SKM-1 treated with dmso at 0.1 percent for 144 hours (cell line): ENCODE measurements around the gene CCDC92B.

Experiments used
- DNase-seq: peaks from one replicate; lab custom pipeline; 2025; ENCODE audit not compliant: unreplicated experiment; lab: John Stamatoyannopoulos, UW

Gene CCDC92B

GRCh38 chr17:2779545-2779944 is 30.1 kb upstream of the CCDC92B start:
- DNase-seq = no peak

- DNase-seq = no peak
Observed at GRCh38 chr17:2778489-2778888, 29.0 kb upstream of the CCDC92B start.

GRCh38 chr17:2777242-2777867 is 27.9 kb upstream of the CCDC92B start:
- no peak for DNase-seq

- no peak for DNase-seq
Observed at GRCh38 chr17:2776589-2777241, 27.3 kb upstream of the CCDC92B start.

- no peak for DNase-seq
Observed at GRCh38 chr17:2775206-2775605, 25.8 kb upstream of the CCDC92B start.

GRCh38 chr17:2770129-2770528 is 20.7 kb upstream of the CCDC92B start:
- DNase-seq = no peak

- DNase-seq = no peak
Observed at GRCh38 chr17:2758870-2759269, 9.4 kb upstream of the CCDC92B start.

GRCh38 chr17:2755891-2756724 is 6.7 kb upstream of the CCDC92B start:
- DNase-seq = no peak

GRCh38 chr17:2751491-2751890 is 2.0 kb upstream of the CCDC92B start:
- DNase-seq = no peak

- no peak for DNase-seq
Observed at GRCh38 chr17:2750721-2751120, 1.3 kb upstream of the CCDC92B start.

GRCh38 chr17:2749784-2750181 is 331 bp upstream of the CCDC92B start:
- DNase-seq = peak; percentile 1

GRCh38 chr17:2745317-2746037 is 4.0 kb downstream of the CCDC92B start:
- no peak for DNase-seq

- DNase-seq = no peak
Observed at GRCh38 chr17:2737693-2738092, 11.8 kb downstream of the CCDC92B start.

- no peak for DNase-seq
Observed at GRCh38 chr17:2736956-2737355, 12.5 kb downstream of the CCDC92B start.

GRCh38 chr17:2735896-2736295 is 13.6 kb downstream of the CCDC92B start:
- DNase-seq = no peak

GRCh38 chr17:2734939-2735338 is 14.5 kb downstream of the CCDC92B start:
- DNase-seq = no peak

- no peak for DNase-seq
Observed at GRCh38 chr17:2731807-2732206, 17.6 kb downstream of the CCDC92B start.

GRCh38 chr17:2730764-2731353 is 18.6 kb downstream of the CCDC92B start:
- DNase-seq = no peak

- no peak for DNase-seq
Observed at GRCh38 chr17:2724784-2725164, 24.7 kb downstream of the CCDC92B start.

GRCh38 chr17:2723997-2724783 is 25.3 kb downstream of the CCDC92B start:
- no peak for DNase-seq
